Fibroblast of gingiva (primary cell): ENCODE measurements around the gene ODAD3.
"Not testable (repeated sequence)": the region's sequence is repeated elsewhere in the genome, so short reads cannot be mapped to it uniquely, and the experiment has no call there.

Experiments
- DNase-seq: peaks from one replicate; pipeline ENCODE4 v3.0.0-alpha.2; 2011; ENCODE audit warnings: low read depth

The ODAD3 gene

GRCh38 chr19:11435057-11435832 is at the start of gene ODAD3, which contains the start of gene PRKCSH:
TSS of gene ODAD3 (minus strand) at chr19:11435121. CDS start at chr19:11435016, 105 bp downstream.
TSS of gene PRKCSH (plus strand) at chr19:11435635. CDS start at chr19:11436118, 483 bp downstream.
- DNase-seq = peak; percentile 100

- DNase-seq = no peak
Measured at GRCh38 chr19:11483366-11484111, 48.6 kb upstream of the ODAD3 start.

GRCh38 chr19:11482384-11483050 is 47.6 kb upstream of the ODAD3 start:
- DNase-seq = peak; percentile 70

- DNase-seq = peak; percentile 80
Measured at GRCh38 chr19:11481534-11482383, 46.8 kb upstream of the ODAD3 start.

GRCh38 chr19:11480715-11481533 is 46.0 kb upstream of the ODAD3 start, which contains the start of gene ELAVL3:
TSS of gene ELAVL3 (minus strand) at chr19:11481046. CDS start at chr19:11480608, 438 bp downstream.
- DNase-seq = no peak

- DNase-seq = no peak
Measured at GRCh38 chr19:11479898-11480714, 45.2 kb upstream of the ODAD3 start.

GRCh38 chr19:11479090-11479897 is 44.4 kb upstream of the ODAD3 start:
- no peak for DNase-seq

GRCh38 chr19:11478167-11479089 is 43.5 kb upstream of the ODAD3 start:
- no peak for DNase-seq

GRCh38 chr19:11475861-11476260 is 40.9 kb upstream of the ODAD3 start:
- no peak for DNase-seq

GRCh38 chr19:11475343-11475742 is 40.4 kb upstream of the ODAD3 start:
- DNase-seq = not testable (repeated sequence)

- no peak for DNase-seq
Measured at GRCh38 chr19:11473725-11474124, 38.8 kb upstream of the ODAD3 start.

GRCh38 chr19:11468266-11468845 is 33.4 kb upstream of the ODAD3 start:
- DNase-seq = not testable (repeated sequence)

GRCh38 chr19:11465600-11465999 is 30.7 kb upstream of the ODAD3 start:
- DNase-seq = no peak

- no peak for DNase-seq
Measured at GRCh38 chr19:11464333-11465265, 29.7 kb upstream of the ODAD3 start.

GRCh38 chr19:11463391-11463790 is 28.5 kb upstream of the ODAD3 start:
- no peak for DNase-seq

GRCh38 chr19:11461453-11461852 is 26.5 kb upstream of the ODAD3 start:
- DNase-seq = no peak
